ENCODE results near the gene DOP1B.
A peak's percentile ranks its signal among the peaks of the same experiment; 100 is the strongest.
"Not testable (repeated sequence)": the region's sequence is repeated elsewhere in the genome, so short reads cannot be mapped to it uniquely, and the experiment has no call there.

Gene DOP1B

DNA sequence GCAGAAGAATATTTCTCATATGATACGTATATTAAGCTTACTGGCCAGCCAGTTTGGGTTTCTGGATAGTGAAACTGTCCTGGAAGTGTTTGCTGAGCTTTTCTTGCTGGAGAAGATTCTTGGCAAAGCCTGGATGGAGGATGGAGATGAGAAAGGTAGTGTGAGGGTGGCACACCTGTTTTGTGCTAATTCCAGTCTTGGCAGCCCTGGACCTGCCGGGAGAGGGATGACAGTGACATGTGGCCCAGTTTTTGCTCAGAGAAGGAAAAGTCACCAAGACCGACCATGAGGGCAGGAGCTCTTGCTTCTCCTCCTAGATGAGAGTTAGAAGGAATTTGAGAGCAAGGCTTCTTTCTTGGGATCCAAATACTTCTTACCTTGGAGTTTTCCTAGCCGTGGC lies 34.1 kb downstream of the DOP1B start:
- H3K27ac ChIP-seq = no peak overlapping the region
- peaks cover 5% of the 10 kb centered on the region for H3K36me3 ChIP-seq
- peaks cover 33 to 37% of the 10 kb centered on the region in 2 experiments for H3K4me1 ChIP-seq (ENCODE audit: control insufficient read depth in 1 of 2, insufficient read depth in 1 of 2, low read depth in 1 of 2, low read length in 1 of 2)
- no peak overlapping the region for H3K4me3 ChIP-seq (ENCODE audit: low read depth in 1 of 2, low read length in 1 of 2)
- TF ChIP-seq, protein P1, sequence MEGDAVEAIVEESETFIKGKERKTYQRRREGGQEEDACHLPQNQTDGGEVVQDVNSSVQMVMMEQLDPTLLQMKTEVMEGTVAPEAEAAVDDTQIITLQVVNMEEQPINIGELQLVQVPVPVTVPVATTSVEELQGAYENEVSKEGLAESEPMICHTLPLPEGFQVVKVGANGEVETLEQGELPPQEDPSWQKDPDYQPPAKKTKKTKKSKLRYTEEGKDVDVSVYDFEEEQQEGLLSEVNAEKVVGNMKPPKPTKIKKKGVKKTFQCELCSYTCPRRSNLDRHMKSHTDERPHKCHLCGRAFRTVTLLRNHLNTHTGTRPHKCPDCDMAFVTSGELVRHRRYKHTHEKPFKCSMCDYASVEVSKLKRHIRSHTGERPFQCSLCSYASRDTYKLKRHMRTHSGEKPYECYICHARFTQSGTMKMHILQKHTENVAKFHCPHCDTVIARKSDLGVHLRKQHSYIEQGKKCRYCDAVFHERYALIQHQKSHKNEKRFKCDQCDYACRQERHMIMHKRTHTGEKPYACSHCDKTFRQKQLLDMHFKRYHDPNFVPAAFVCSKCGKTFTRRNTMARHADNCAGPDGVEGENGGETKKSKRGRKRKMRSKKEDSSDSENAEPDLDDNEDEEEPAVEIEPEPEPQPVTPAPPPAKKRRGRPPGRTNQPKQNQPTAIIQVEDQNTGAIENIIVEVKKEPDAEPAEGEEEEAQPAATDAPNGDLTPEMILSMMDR (IDR thresholded peaks at IDR 0.05) = no peak
- no peaks in the 10 kb centered on the region for H3K27me3 ChIP-seq
- no peaks in the 10 kb centered on the region for H3K9me3 ChIP-seq

DNA sequence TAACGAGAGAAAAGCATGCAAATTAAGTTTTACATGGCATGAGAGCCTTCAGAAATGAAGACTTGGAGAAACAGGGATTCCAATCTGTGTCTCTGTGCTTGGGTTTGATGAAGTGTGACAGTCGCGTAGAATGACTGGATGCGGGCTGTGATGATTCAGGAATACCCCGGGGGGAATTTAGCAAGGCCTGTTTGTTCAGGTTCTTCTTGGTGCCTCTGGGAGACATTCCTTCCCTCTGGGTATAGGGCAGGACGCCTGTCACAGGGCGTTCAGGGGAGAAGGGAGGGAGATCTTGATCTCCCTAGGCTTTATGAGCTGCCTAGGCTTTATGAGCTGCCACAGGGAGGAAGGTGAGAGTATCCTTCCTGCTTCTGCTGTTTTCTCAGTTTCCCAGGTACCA lies 36.6 kb downstream of the DOP1B start:
- Histone ChIP-seq H3K4me3 (ENCODE audit: low read depth in 1 of 2, low read length in 1 of 2) (no peak overlapping the region), H3K27me3 (no peaks in the 10 kb centered on the region), H3K27ac (no peak overlapping the region), H3K36me3 (peaks cover 4% of the 10 kb centered on the region), H3K9me3 (no peaks in the 10 kb centered on the region), H3K4me1 (ENCODE audit: control insufficient read depth in 1 of 2, insufficient read depth in 1 of 2, low read depth in 1 of 2, low read length in 1 of 2) (peaks cover 13 to 15% of the 10 kb centered on the region in 2 experiments)
- TF ChIP-seq, protein P1 (IDR thresholded peaks at IDR 0.05) = no peak

DNA sequence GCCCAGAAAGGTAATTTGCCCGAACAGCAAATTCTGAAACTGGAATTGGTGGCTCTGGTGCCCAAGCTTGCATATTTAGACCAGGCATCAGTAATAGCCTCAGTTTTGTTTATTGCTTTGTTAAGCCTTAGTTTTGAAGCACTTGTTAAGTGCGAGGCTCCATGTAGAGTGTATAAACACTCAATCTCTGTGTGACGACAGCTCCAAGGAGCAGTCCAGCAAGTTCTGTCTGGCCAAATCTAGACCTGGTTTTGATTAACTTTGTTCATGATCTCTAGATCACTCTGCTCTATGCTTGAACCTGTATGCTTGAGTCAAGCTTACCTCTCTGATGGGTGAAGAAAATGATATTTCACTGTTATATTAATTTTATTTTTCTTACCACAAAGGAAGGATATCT lies 37.4 kb downstream of the DOP1B start:
- no peaks in the 10 kb centered on the region for H3K9me3 ChIP-seq
- H3K36me3 ChIP-seq = peaks cover 6% of the 10 kb centered on the region
- TF ChIP-seq, protein P1 (IDR thresholded peaks at IDR 0.05) = no peak
- H3K4me3 ChIP-seq (ENCODE audit: low read depth in 1 of 2, low read length in 1 of 2) = no peak overlapping the region
- H3K27me3 ChIP-seq = no peaks in the 10 kb centered on the region
- H3K4me1 ChIP-seq (ENCODE audit: control insufficient read depth in 1 of 2, insufficient read depth in 1 of 2, low read depth in 1 of 2, low read length in 1 of 2) = peaks cover 7 to 10% of the 10 kb centered on the region in 2 experiments
- no peak overlapping the region for H3K27ac ChIP-seq

DNA sequence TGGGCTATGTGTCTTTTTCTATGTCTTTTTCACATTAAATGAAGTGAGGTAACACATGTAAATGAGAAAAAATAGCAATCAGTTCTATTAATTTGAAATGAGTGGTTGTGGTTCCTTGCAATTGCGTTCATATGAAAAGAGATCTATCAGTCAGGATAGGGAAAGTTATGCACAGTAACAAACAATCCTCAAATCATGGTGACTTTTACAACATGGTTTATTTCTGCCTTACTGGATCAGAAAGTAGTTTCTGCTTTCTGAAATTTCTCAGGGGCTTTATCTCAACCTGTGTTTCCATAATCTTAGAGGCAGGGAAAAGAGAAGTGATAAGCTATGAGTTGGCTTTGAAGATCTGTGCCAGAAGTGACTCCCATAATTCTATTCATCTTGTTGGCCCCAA lies 39.0 kb downstream of the DOP1B start:
- H3K9me3 ChIP-seq = no peaks in the 10 kb centered on the region
- peaks cover 8% of the 10 kb centered on the region for H3K36me3 ChIP-seq
- H3K4me1 ChIP-seq (ENCODE audit: control insufficient read depth in 1 of 2, insufficient read depth in 1 of 2, low read depth in 1 of 2, low read length in 1 of 2) = peaks cover 13 to 21% of the 10 kb centered on the region in 2 experiments
- TF ChIP-seq, protein P1 (IDR thresholded peaks at IDR 0.05) = no peak
- H3K4me3 ChIP-seq (ENCODE audit: low read depth in 1 of 2, low read length in 1 of 2) = no peak overlapping the region
- H3K27ac ChIP-seq = no peak overlapping the region
- H3K27me3 ChIP-seq = no peaks in the 10 kb centered on the region

DNA sequence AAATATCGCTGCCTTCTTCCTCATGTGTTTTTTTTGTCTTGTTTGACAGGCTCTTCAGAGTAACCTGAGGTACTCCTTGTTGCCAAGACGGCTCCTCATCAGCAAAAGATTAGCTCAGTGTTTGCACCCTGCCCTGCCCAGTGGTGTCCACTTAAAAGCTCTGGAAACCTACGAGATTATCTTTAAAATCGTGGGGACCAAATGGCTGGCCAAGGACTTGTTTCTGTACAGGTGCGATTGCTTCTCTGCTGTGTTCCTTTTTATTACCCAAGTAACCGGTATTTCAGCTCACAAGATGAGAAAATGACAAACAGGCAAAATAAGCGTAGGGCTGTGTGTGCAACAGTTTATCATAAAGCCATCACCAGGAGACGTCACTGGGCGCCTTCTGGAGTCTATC lies 42.4 kb downstream of the DOP1B start:
- Histone ChIP-seq H3K4me1 (ENCODE audit: control insufficient read depth in 1 of 2, insufficient read depth in 1 of 2, low read depth in 1 of 2, low read length in 1 of 2) (peaks cover 32 to 45% of the 10 kb centered on the region in 2 experiments), H3K9me3 (no peaks in the 10 kb centered on the region), H3K27ac (peak overlapping the region; percentile 78), H3K36me3 (peaks cover 10% of the 10 kb centered on the region), H3K27me3 (no peaks in the 10 kb centered on the region), H3K4me3 (ENCODE audit: low read depth in 1 of 2, low read length in 1 of 2) (no peak overlapping the region)
- TF ChIP-seq, protein P1 (IDR thresholded peaks at IDR 0.05) = no peak

DNA sequence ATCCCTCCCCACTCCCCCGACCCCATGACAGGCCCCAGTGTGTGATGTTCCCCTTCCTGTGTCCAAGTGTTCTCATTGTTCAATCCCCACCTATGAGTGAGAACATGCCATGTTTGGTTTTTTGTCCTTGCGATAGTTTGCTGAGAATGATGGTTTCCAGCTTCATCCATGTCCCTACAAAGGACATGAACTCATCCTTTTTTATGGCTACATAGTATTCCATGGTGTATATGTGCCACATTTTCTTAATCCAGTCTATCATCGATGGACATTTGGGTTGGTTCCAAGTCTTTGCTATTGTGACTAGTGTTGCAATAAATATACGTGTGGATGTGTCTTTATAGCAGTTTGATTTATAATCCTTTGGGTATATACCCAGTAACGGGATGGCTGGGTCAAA lies 43.0 kb downstream of the DOP1B start:
- H3K4me1 ChIP-seq (ENCODE audit: control insufficient read depth in 1 of 2, insufficient read depth in 1 of 2, low read depth in 1 of 2, low read length in 1 of 2) = peaks cover 32 to 45% of the 10 kb centered on the region in 2 experiments
- peak overlapping the region; percentile 29 to 53 for H3K4me3 ChIP-seq (ENCODE audit: low read depth in 1 of 2, low read length in 1 of 2)
- not testable (repeated sequence) for H3K27me3 ChIP-seq, H3K9me3 ChIP-seq
- peak overlapping the region; percentile 78 for H3K27ac ChIP-seq
- peaks cover 14% of the 10 kb centered on the region for H3K36me3 ChIP-seq
